ENCODE data around the gene RPRD1B. TPM values are rescaled to one million over a fixed set of nuclear protein-coding genes. Genes with fewer than 3 reads are reported as not detected.

The RPRD1B gene
- total and polyA plus RNA-seq, 7 donors = 10.2 to 31.9 (median 27.2) TPM

DNA sequence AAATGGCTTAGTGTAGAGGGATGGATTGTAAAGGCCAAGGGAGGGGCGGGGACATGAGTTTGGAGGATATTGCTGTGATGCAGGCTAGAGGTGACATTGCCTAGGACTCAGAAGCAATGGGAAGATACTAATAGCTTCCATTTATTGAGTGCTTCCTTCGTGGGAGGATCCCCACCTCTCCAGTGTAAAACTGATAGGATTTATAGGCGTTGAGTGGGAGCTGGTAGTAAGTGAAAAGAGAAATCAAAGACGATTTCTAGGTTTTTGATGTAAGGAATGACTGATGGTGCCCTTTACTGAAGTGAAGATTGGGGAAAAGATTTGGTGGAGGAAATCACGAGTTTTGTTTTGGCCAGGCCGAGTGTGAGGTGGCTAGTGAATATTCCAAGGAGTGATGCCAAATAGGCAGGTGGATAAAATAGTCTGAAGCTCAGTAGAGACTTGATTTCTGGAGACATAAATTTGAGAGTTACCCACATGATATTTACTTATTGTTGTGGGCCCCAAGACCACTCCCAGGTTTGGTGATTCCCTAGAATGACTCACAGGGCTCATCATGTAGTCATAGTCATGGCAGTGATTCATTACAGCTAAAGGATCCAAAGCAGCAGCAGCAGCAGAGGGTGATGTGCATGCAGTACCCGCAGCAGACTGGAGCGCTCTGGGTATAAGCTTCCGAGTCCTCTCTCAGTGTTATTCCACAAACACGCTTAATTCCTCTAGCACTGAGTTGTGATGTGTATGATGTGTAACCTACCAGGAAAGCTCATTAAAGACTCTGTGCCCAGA, 10.2 kb downstream of the RPRD1B start:
- peaks cover 0 to 14% (median 4%) of the 10 kb centered on the region in 4 donors for H3K4me1 ChIP-seq
- intact Hi-C loops (cut with DNase I) = no loop called here
- peaks cover 0 to 70% (median 13%) of the 10 kb centered on the region in 4 donors for H3K36me3 ChIP-seq
- no peaks in the 10 kb centered on the region for H3K9me3 ChIP-seq
- TF ChIP-seq POLR2A (IDR thresholded peaks at IDR 0.05) = no peak
- TF ChIP-seq POLR2AphosphoS5 (IDR thresholded peaks at IDR 0.05) = no peak
- no peak for TF ChIP-seq EP300 (IDR thresholded peaks at IDR 0.05)
- TF ChIP-seq, protein P1, sequence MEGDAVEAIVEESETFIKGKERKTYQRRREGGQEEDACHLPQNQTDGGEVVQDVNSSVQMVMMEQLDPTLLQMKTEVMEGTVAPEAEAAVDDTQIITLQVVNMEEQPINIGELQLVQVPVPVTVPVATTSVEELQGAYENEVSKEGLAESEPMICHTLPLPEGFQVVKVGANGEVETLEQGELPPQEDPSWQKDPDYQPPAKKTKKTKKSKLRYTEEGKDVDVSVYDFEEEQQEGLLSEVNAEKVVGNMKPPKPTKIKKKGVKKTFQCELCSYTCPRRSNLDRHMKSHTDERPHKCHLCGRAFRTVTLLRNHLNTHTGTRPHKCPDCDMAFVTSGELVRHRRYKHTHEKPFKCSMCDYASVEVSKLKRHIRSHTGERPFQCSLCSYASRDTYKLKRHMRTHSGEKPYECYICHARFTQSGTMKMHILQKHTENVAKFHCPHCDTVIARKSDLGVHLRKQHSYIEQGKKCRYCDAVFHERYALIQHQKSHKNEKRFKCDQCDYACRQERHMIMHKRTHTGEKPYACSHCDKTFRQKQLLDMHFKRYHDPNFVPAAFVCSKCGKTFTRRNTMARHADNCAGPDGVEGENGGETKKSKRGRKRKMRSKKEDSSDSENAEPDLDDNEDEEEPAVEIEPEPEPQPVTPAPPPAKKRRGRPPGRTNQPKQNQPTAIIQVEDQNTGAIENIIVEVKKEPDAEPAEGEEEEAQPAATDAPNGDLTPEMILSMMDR (IDR thresholded peaks at IDR 0.05) = no peak
- H3K27me3 ChIP-seq = no peaks in the 10 kb centered on the region
- no peak overlapping the region for H3K27ac ChIP-seq
- no peak for DNase-seq
- WGBS, 2 donors = 92 to 94% methylated on average over 10 of the region's 10 CpGs
- no peak overlapping the region for H3K4me3 ChIP-seq

DNA sequence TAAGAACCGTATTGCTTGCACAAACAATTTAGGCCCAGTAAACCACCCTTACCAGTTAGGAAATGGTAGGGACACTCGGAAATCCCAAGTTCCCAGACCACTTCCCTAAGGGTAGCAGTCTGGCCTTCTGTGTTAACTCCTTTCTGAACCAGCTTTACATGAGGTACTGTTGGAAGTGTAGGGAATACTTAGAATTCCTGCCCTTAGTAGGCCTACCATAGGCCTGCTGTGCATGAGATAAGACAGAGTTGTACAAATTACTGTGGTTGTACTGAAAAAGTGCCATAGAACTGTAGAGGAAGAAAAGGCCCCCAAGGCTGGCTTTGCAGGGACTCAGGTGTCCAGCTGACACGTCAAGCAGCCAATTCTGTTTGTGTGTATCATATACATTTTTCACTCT, 11.1 kb downstream of the RPRD1B start:
- peaks cover 4 to 74% (median 15%) of the 10 kb centered on the region in 4 donors for H3K36me3 ChIP-seq
- H3K27ac ChIP-seq = no peak overlapping the region
- TF ChIP-seq EP300 (IDR thresholded peaks at IDR 0.05) (no peak), POLR2AphosphoS5 (IDR thresholded peaks at IDR 0.05) (no peak)
- H3K4me3 ChIP-seq = no peak overlapping the region
- peaks cover 0 to 15% (median 7%) of the 10 kb centered on the region in 4 donors for H3K4me1 ChIP-seq
- no peaks in the 10 kb centered on the region for H3K9me3 ChIP-seq
- DNase-seq = no peak
- 62 to 88% methylated on average over 3 of the region's 3 CpGs for WGBS, 2 donors
- H3K27me3 ChIP-seq = no peaks in the 10 kb centered on the region
- intact Hi-C loops (cut with DNase I) = no loop called here

DNA sequence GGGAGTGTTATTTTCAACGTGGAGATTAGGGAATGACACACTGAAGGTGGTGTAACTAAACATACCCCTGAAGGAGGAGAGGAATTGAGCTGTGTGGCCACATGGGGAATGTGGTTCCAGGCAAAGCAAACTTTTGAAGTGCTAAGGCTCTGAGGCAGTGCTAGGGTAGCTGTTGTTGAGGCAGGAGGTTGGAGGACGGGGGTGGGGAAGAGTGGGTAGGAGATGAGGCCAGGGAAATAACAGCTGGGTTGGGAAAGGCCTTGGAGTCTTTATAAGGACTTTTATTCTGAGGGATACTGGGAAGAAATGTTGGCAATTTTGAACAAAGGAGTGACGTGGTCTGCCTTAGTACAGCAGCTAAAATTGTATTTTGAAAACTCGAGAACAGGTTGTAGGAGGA, 13.0 kb downstream of the RPRD1B start:
- peak overlapping the region in 1 of 4 donors; percentile 1 for H3K27ac ChIP-seq
- H3K9me3 ChIP-seq = no peaks in the 10 kb centered on the region
- H3K27me3 ChIP-seq = no peaks in the 10 kb centered on the region
- TF ChIP-seq POLR2AphosphoS5 (IDR thresholded peaks at IDR 0.05) (no peak), EP300 (IDR thresholded peaks at IDR 0.05) (no peak)
- TF ChIP-seq, protein P1 (IDR thresholded peaks at IDR 0.05) = no peak
- H3K4me3 ChIP-seq = no peak overlapping the region
- no peak for DNase-seq
- H3K36me3 ChIP-seq = peaks cover 4 to 75% (median 13%) of the 10 kb centered on the region in 4 donors
- intact Hi-C loops (cut with DNase I) = no loop called here
- WGBS, 2 donors = 75 to 77% methylated on average over 4 of the region's 4 CpGs
- H3K4me1 ChIP-seq = peaks cover 0 to 24% (median 16%) of the 10 kb centered on the region in 4 donors

DNA sequence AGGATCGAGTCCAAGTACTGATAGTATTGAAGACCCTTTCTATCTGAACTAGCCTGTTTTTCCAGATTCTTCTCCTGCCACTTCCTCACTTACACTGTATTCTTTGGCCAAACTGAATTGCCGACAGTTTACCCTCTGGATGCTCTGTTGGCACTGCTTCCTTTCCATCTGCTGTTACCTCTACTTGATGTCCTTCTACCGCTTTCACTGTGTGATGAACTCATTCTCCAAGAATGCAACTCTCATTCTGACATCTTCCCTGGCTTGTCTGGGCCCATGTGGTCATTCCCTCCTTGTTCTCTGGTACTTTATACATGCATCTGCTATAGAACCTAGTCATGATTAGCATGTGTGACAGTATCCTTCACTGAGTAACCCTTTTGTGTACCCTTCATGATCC, 16.3 kb downstream of the RPRD1B start:
- peaks cover 0 to 17% (median 11%) of the 10 kb centered on the region in 4 donors for H3K4me1 ChIP-seq
- H3K9me3 ChIP-seq = no peaks in the 10 kb centered on the region
- no peaks in the 10 kb centered on the region for H3K27me3 ChIP-seq
- intact Hi-C loops (cut with DNase I) = no loop called here
- DNase-seq = no peak
- H3K4me3 ChIP-seq = no peak overlapping the region
- peaks cover 0 to 53% (median 7%) of the 10 kb centered on the region in 4 donors for H3K36me3 ChIP-seq
- TF ChIP-seq EP300 (IDR thresholded peaks at IDR 0.05) (no peak), POLR2AphosphoS5 (IDR thresholded peaks at IDR 0.05) (no peak), POLR2A (IDR thresholded peaks at IDR 0.05) (no peak)
- TF ChIP-seq, protein P1 (IDR thresholded peaks at IDR 0.05) = no peak
- 71 to 79% methylated on average over 3 of the region's 3 CpGs for WGBS, 2 donors
- peak overlapping the region in 1 of 4 donors; percentile 1 for H3K27ac ChIP-seq

DNA sequence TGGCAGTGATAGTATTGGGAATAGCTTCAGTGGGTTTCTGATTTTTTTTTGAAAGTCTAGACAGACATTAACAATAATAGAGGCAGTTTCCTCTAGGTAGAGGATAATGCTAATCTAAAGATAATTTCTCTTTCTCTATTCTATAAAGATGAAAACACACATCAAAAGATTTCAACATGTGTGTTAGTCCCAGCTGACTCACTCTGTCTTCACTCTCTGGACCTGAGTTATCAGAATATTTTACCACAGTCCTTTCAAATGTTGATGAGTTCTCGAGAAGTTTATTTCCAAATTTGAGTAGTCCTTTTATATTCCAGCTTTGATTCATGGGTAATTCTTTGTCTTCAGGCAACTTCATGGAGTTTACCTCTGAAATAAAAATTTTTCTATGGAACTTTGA, 17.1 kb downstream of the RPRD1B start:
- Histone ChIP-seq H3K4me1 (peaks cover 0 to 17% (median 11%) of the 10 kb centered on the region in 4 donors), H3K4me3 (no peak overlapping the region), H3K36me3 (peaks cover 0 to 52% (median 7%) of the 10 kb centered on the region in 4 donors), H3K27me3 (no peaks in the 10 kb centered on the region), H3K27ac (no peak overlapping the region), H3K9me3 (no peaks in the 10 kb centered on the region)
- DNase-seq = no peak
- intact Hi-C loops (cut with DNase I) = no loop called here
- 79 to 86% methylated on average over 1 of the region's 1 CpG for WGBS, 2 donors
- TF ChIP-seq, protein P1 (IDR thresholded peaks at IDR 0.05) = no peak
- no peak for TF ChIP-seq EP300 (IDR thresholded peaks at IDR 0.05)
- TF ChIP-seq POLR2AphosphoS5 (IDR thresholded peaks at IDR 0.05) = no peak
- no peak for TF ChIP-seq POLR2A (IDR thresholded peaks at IDR 0.05)

All from sigmoid colon (tissue), 7 donors.